Vagina (tissue), 2 donors: ENCODE results near the gene GFI1B.

ENCODE experiments used
- POLR2A ChIP-seq, 2 donors: fragments of 450-650 bp; IDR thresholded peaks; one replicate each; pipeline ENCODE4 v1.6.1; 2017; ENCODE audit warnings: antibody characterized with exemption in 2 of 2, mild to moderate bottlenecking in 2 of 2, moderate library complexity in 2 of 2
- TF ChIP-seq, protein P1 (sequence below), 3 experiments: fragments of 450-650 bp in 2 of 3; fragments of 200-600 bp in 1 of 3; sonication (generic) in 1 of 3; IDR thresholded peaks; one replicate each; pipeline ENCODE4 v1.5.1; 2017 to 2019; ENCODE audit warnings: antibody characterized with exemption in 3 of 3, mild to moderate bottlenecking in 2 of 3, moderate library complexity in 2 of 3

DNA sequence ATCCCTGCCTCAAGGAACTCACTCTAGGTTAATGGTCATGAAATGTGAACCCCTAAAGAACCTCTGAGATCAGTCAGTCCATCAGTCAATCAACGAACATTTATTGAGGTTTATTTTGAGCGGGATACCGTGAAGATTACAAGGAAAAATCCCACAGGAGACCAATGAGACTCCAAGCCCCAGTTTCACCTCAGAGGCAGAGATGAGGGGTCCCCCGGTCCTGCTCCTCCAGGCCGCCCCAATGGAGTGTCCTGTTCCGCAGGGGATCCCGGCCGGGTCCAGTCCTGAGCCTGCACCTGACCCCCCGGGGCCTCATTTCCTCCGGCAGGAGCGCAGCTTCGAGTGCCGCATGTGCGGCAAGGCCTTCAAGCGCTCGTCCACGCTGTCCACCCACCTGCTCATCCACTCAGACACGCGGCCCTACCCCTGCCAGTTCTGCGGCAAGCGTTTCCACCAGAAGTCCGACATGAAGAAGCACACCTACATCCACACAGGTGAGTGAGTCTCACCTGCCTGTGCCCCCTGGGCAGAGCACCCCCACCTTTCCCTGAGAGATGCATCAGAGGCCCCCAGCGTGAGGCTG lies 11.0 kb downstream of the GFI1B start:
- TF ChIP-seq, protein P1, sequence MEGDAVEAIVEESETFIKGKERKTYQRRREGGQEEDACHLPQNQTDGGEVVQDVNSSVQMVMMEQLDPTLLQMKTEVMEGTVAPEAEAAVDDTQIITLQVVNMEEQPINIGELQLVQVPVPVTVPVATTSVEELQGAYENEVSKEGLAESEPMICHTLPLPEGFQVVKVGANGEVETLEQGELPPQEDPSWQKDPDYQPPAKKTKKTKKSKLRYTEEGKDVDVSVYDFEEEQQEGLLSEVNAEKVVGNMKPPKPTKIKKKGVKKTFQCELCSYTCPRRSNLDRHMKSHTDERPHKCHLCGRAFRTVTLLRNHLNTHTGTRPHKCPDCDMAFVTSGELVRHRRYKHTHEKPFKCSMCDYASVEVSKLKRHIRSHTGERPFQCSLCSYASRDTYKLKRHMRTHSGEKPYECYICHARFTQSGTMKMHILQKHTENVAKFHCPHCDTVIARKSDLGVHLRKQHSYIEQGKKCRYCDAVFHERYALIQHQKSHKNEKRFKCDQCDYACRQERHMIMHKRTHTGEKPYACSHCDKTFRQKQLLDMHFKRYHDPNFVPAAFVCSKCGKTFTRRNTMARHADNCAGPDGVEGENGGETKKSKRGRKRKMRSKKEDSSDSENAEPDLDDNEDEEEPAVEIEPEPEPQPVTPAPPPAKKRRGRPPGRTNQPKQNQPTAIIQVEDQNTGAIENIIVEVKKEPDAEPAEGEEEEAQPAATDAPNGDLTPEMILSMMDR (IDR thresholded peaks at IDR 0.05): no peak
- no peak for TF ChIP-seq POLR2A (IDR thresholded peaks at IDR 0.05)
